HG02571 (cell line): Measurements from ENCODE around the gene ARF3.

Experiments used
- ATAC-seq: cut with Tn5 transposase; IDR thresholded peaks from one replicate; pipeline ENCODE4 v1.9.1; 2021; ENCODE audit warnings: mild to moderate bottlenecking, moderate library complexity; ENCODE audit not compliant: unreplicated experiment

Gene ARF3

GRCh38 chr12:48968467-48968866, 11.2 kb upstream of the ARF3 start:
- ATAC-seq: no peak

- ATAC-seq: no peak
Measured at GRCh38 chr12:48967991-48968390, 10.7 kb upstream of the ARF3 start.

DNA sequence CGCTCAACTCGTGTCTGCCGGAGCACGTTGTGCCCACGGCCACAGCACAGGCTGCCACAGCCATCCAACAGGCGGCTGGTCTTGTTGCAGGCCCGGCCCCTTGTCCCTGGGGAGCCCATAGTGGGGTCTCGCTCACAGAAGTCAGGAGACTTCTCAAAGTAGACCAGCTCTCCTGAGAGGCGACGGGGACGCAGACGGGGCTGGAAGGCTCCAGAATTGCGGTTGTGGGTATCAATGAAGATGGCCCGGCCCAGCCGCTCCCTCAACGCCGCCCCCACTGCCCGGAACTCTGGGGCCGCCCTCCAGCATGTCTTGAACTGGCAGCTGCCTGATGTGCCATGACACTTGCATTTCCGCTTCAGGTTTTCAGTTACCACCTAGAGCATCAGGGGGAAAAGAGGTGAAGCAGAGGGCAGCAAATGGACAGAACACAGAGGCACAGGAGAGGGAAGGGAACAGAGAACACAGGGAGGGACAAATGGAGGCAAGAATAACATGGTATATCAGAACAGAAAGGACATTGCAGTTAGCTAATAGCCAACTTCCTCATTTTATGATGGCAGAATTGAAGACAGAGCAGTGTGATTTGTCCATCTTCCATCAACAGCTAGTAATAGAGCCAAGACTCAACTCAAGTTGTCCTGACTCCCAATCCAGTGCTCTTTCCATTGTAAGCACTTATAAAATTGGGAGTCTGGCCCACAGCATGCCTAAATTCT, 9.0 kb upstream of the ARF3 start:
- ATAC-seq: no peak

DNA sequence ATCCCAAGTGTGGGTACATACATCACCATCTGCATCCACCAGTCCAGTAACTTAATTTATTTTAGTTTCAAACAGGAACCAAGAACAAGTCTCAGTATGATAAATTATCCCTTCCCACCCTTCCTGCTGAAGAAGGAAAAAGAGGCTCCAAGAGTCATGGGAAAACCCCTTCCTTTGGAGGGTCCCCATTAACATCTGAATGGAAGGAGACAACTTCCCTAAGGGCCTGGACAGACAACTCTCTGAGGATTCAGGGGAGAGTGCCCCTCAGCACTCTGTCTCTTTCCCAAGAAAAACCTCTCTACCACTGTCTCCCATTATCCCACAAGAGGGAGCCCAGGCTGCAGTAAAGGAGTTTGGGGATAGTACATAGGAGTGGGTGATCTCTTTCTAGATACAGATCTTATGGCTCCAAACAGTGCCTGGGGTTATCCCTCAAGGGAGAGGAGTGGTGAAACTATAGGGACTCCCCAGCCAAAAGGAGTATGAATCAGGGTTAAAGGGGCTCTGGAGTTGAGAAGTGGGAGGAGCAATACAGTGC, 8.1 kb upstream of the ARF3 start:
- no peak for ATAC-seq

DNA sequence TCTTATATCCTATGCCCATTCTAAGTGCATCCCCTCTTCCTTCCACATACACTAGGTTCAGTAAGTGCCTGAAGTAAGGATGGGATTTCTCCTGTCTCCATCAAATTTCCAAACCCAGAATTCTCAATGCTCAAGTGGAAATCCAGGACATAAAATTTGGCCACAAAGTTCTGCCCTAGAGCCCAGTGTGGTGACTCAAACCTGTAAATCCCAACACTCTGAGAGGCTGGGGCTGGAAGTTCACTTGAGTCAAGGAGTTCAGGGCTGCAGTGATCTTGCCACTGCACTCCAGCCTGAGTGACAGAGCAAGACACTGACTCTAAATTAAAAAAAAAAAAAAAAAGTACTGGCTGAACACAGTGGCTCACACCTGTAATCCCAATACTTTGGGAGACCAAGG, 4.5 kb upstream of the ARF3 start:
- ATAC-seq: no peak

DNA sequence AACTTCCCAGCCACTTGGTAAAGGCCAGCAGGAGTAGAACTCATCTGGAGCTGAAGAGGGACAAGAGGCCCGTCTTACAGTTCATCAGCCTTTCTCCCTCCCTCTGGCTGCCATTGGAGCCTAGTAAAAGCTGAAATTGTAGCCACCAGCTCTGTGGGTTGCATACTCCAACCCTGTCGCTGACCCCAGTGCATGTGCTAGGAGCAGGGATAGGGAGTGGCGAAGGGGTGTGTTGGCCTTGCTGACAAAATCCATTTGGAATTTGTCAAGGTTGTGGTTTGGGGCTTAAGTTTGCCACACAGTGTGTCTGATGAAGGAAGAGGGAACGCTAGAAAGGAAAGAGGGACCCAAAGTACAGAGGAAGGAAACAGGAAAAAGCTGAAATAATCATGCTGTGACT, 4.0 kb upstream of the ARF3 start:
- ATAC-seq: no peak

- no peak for ATAC-seq
Measured at GRCh38 chr12:48960834-48961233, 3.5 kb upstream of the ARF3 start.

GRCh38 chr12:48958049-48958388, 732 bp upstream of the ARF3 start:
- no peak for ATAC-seq

- no peak for ATAC-seq
Measured at GRCh38 chr12:48956279-48957140, 777 bp downstream of the ARF3 start.

DNA sequence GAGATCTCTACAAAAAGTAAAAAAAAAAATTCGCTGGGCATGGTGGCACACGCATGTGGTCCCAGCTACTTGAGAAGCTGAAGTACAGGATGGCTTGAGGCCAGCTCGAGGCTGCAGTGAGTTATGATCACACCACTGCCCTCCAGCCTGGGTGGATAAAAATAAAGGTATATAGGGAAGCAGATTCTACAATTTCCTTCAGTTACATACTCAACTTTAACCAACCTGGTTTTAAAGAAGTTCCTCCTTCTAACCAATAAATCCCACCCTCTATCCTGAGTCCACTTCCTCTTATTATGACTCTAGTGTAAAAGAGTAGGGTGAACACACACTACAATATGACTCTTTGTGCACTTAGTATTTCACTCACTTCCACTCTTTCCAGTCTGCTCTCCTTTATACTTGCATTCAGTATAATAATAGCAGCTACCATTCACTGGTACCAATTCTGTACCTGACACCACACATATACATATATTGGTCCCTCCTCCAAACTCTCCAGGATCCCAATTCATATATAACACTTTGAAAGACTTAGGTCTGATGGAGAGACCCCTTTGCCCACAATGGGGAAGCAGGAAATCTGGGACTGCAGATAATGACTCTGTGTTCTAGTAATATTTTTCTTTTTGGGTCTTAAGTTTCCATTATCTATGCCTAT, 2.3 kb downstream of the ARF3 start:
- ATAC-seq: no peak

DNA sequence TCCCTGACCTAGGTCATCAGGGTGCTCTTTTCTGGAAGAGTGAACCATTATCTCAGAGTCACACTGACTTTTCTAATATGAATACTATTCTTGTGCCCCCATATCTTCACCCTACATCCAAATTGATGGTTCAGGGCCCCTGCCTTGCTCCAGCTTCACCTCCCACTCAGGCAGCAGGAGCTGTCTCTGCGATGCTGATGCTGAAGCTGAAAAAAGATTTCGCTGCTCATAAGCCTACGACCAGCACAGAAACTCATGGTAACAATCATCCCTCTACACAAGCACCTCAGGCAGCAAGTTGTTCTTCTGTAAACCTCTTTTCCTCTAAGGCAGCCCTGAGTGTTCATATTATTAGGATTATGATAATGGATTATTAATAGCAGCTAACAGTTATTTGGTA, 3.2 kb downstream of the ARF3 start:
- ATAC-seq: no peak

DNA sequence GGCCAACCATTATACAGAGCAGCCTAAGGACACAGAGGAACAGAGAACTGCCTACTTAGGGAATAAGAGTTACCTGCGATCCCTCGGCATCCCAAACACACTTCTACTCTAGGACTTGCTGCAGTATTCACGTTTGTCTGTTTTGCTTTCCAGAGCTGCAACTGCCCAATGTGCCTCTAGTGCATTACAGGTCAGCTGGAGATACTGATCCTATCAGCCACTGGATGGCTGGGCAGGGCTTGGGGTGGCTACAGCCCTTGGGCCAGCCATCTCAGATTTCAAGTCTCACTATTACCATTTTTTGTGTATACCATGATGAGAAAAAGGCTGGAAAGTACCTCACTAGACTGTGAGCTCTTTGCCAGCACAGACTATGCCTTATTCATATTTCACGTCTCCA, 4.6 kb downstream of the ARF3 start:
- no peak for ATAC-seq

GRCh38 chr12:48947727-48948126, 9.6 kb downstream of the ARF3 start:
- ATAC-seq: no peak

GRCh38 chr12:48946943-48947342, 10.3 kb downstream of the ARF3 start:
- ATAC-seq: no peak

GRCh38 chr12:48946205-48946604, 11.1 kb downstream of the ARF3 start:
- no peak for ATAC-seq

DNA sequence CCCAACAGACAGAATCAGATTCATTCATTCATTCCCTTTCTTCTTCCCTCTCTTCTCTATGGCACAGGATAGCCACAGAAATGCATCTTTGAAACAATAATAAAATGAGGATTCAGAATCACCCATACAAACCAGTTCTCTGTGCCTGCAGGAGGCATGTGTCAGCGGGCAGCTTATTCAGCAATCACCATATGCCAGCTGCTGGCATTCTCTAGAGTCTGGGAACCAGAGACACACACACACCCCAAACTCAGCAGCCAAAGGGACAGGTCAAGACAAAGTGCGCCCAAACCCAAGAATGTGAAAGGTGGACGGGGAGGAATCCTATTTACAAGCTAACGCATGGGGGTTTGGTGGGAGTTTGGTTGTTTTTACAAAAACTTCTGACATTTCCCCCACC, 14.1 kb downstream of the ARF3 start:
- no peak for ATAC-seq

DNA sequence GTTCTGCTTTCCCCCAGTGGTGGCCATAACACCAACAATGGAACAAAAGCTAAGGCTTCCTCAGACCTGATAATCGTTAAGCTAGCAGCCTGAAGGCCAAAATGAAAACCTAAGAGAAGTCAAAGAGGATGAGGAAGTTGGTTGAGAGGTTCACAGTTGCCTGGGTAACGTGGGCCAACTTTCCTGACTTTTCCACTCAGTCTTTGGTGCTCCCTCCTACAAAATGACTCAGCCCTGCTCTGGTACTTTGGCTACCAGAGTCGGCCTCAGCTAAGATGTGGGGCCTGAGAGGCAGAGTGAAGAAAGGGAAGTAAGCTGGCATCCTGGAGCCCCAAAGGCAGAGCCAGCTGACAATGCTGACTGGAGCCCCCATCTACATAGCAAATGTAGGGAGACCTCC, 17.1 kb downstream of the ARF3 start:
- no peak for ATAC-seq

DNA sequence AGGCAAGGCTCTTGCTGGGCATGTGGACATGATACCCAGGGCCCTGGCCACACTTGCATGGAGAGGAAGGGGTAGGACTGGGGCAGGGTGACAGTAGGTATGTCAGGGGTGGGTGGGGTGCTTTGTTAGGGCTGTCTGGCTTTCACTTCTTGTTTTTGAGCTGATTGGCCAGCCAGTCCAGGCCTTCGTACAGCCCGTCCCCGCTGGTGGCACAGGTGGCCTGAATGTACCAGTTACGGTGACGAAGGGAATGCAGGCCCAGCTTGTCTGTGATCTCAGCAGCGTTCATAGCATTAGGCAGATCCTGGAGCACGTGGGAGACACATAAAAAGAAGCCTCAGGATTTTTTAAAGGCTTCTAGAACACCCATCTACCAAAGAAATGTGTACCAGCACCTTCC, 18.5 kb downstream of the ARF3 start:
- no peak for ATAC-seq

- ATAC-seq: no peak
Measured at GRCh38 chr12:48937170-48937569, 20.1 kb downstream of the ARF3 start.

DNA sequence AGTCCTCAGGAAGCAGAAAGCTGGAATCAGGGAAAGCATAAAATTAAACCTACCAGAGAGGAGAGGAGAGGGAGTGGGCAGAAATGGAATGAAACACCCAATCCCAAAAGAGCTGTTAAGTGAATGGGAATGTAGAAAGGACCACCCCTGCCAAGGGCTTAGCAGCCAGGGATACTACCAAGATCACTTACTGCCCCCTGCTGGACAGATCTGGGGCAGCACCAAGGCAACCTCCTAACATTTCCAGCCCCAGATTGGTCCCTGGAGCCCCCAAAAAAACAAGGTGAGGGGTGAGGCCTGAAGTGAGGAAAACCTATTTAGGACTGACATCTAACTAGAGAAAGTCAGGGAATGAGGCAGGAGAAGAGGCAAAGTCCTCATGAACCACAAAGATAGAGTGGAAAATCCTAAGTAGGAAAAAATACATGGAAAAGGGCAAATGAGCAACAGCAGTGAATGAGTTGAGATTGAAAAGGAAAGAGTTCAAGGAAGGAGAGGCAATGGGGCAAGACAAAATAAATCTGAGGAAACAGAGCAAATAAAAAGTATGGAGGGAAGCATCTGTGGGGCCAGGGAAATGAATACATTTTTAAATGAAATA, 20.8 kb downstream of the ARF3 start:
- no peak for ATAC-seq

GRCh38 chr12:48934312-48934706, 23.0 kb downstream of the ARF3 start:
- ATAC-seq: no peak
